Renal cortical epithelial cell (primary cell): ENCODE results near the gene ELN. TPM values are rescaled to one million over a fixed set of nuclear protein-coding genes. Genes with fewer than 3 reads are reported as not detected.
A peak's percentile ranks its signal among the peaks of the same experiment; 100 is the strongest.

ENCODE experiments used
- DNase-seq: peaks from one replicate; pipeline ENCODE4 v3.0.0-alpha.2; 2011; ENCODE audit warnings: low read depth
- total RNA-seq: library from RNA; depleted of rRNA; stranded (reverse); fragments of >200 nt; gene quantifications from 2 replicates; pipeline ENCODE4 v1.2.3, GENCODE V29; 2014

ELN gene
- total RNA-seq, 1 donor from 2014 or later = 0.15 TPM

- DNase-seq = peak; percentile 44
Measured at GRCh38 chr7:74023092-74023536, 4.9 kb upstream of the ELN start.

DNA sequence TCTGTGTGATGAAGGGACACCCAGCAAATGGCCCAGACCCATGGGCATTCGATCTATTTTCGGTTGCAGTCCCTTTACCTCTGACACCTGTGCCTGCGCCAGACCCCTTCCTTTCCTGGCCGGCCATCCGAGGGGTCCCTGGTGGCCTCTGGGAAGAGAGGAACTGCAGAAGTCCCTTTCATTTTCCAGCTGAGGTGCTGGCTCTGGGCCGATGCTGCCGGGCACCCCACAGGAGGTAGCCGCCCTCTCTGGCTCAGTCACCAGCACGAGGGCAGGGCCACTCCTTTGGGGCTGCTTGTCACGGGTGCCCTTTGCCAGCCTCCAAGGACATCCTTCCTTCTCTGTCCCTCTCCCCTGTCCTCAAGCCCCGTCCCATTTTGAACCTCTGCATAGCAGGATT, 4.2 kb upstream of the ELN start:
- no peak for DNase-seq

DNA sequence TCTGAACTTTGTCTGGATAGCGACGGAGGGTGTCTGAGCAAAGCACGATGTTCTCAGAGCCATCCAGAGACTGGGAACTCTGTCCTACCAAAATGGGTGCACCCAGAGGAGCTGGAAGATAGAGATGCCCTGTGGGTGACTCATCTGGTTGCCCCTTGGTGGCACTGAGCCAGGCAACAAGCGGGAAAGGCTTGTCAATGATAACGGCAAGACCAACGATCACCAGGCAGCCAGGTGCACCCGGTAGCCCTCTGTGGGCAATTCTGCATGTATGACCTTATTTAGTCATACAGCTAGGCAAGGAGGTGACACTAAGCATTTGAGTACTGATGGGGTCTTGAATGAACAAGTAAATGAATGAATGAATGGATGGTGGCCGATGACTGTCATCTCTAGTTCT, 2.8 kb upstream of the ELN start:
- DNase-seq = no peak

DNA sequence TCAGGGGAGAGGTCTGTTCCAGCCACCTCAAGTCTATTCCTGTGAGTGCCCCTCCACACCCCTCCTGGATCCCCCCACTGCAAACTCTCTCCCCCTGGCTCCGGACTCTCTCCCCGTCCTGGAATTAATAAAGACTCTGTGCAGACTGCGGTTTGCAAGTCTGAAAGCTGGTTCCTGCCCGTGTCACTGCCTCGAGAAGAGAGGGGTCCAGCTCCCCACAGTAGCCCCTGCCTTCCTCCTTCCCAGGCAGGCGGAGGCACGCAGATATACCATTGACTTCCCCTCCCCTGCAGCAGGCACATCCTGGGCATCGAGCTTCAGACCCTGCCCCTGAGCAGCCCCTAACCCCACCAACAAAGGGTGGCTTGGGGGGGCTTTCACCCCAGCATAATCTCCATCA, 2.2 kb upstream of the ELN start:
- DNase-seq = no peak

- no peak for DNase-seq
Measured at GRCh38 chr7:74026406-74026902, 1.5 kb upstream of the ELN start.

- DNase-seq = peak; percentile 14
Measured at GRCh38 chr7:74026903-74027682, 880 bp upstream of the ELN start.

DNA sequence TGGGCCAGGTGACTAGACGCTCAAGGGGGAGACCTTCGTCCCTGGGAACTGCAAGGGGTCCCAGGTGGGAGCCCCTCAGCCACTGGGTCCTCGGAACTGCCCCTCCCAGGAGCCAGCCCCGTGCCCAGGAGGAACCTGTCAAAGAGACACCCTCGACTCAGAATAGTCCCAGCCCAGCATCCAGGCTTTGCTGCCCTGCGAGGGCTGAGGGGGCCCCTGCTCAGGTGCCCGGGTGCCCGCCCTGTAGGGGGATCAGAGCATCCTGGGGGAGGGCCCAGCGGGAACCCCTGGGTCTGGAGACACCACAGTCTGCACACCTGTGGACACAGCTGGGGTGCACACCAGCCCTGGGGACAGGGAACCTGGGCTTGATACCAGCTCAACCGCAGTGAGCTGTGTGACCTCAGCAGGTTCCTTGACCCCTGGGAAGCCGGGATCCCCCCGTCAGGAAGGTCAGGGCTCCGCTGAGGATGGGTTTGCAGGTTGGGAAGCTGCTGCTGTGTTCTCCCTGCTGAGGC, 407 bp downstream of the ELN start:
- no peak for DNase-seq

DNA sequence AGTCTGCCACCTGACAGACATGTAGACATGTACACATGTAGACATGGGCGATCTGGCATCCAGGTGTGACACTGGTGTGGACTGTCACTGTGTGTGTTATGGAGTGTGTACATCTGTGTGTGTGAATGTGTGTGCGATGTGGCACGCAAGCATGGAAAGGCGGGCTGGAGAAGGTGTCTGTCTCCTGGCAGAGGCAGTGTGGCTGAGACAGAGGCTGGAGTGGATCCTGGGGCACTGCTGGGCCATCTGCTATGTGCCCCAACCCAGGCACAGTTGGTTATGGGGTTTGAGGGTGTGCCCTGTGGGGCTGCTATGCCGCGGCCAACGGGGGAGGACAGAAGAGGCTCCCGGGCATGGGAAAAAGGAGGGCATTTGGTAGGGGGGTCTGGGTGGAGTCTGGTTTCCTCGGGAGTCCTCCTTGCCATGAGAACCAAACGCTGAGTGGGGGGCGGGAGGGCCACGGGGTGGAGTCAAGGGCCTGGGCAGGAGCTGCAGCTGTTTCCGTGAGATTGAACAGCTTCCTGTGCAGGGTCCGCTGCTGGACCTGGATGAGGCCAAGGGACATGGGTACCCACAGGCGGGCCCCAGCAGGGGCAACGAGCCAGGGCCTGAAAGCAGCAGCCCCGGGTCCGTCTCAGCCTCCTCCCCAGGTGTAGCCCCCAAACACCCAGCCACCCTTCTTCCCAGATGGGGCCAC, 1.3 kb downstream of the ELN start:
- no peak for DNase-seq

GRCh38 chr7:74029991-74030415, 2.0 kb downstream of the ELN start:
- DNase-seq = no peak

GRCh38 chr7:74030861-74031260, 2.9 kb downstream of the ELN start:
- no peak for DNase-seq

GRCh38 chr7:74031403-74032190, 3.6 kb downstream of the ELN start:
- DNase-seq = no peak

DNA sequence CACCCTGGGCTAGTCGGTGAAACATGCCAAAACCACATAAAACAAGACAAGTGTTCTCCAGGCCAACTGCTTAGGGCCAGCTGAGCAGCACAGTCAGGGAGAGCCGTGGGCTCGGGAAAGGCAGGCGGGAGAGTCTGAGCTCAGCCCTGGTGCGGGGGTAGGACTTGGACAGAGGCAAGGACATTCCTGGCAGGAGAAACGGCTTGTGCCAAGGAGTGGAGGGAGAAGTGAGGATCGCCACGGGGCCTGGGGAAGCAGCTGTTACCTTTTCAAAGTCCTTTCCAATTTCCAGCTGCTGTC, 4.2 kb downstream of the ELN start:
- peak; percentile 11 for DNase-seq

DNA sequence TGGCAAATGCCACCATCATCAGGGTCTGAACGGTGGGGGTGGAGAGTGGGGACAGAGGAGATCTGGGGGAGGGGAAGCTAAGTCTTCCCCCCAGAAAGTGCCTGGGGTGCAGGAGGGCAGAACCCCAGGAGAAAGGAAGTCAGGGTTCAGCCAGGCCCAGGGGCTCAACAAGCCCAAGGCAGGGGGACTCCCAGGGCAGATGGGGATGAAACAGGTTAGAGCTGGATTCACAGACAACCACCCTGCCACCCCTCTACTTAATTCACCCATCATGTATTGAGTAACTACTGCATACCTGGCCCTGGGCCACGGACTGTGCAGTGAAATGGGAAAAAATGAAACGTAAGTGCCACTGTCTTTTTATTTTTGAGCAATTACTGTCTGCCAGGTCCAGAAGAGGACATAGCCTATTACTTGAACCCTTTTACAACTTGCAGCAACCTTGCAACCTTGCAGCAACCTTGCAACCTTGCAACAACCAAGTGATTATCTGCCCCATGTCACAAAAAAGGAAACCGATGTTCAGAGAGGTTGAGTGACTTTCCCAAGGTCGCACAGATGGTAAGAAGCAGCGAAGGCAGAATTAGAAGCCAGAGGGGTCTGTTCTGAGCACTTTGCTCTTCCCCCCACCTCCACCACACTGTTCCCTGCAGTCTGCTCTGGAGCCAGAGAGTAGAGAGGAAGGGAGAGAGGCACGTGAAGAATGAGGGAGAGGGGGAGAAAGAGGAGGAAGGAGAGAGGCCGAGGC, 4.8 kb downstream of the ELN start:
- no peak for DNase-seq

DNA sequence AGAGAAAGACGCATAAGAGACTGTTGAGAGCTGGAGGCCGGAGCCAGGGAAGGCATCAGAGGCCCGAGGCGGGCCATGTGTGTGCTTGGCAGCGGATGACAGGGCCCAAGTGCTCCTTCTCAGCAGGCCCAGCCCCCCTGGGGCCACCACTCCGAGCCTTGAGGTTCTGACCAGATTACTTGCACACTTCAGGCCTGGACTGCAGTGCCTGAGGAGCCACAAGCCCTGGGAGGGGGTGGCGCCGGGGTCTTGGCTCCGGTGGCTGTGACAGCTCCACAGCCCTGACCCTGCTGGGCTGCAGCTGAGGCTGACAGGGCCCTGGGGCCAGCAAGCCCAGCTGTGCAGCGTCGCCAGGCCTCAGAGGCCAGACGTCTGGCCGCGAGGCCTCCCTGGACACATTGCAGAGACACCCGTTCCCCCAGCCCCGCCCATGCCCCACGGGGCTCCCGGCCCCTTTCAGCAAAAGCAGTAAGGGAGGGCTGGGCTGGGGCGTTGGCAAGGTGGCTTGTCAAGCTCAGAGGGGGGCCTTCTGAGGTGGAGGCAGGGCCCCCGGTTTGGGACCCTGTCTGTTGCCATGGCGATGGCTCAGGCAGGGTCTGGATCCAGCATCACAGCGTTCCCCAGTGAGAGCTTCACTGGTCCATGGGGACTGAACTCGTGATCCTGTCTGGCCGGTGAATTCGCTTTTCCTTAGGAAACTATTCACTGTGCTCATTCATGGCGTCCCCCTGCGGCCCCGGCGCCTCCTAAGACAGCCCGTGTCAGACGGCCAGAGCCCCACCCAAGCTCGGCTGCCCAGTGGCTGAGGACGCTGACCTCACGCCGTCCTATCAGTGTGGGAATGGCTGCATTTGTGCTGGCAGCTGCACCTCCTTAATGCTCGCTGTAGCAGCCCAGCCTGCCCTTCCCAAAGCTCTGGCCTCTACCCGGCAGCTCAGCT, 5.7 kb downstream of the ELN start:
- DNase-seq = no peak

GRCh38 chr7:74037609-74038008, 9.6 kb downstream of the ELN start:
- DNase-seq = no peak

- DNase-seq = no peak
Measured at GRCh38 chr7:74038194-74038961, 10.4 kb downstream of the ELN start.

GRCh38 chr7:74039337-74039736, 11.4 kb downstream of the ELN start:
- no peak for DNase-seq

- DNase-seq = no peak
Measured at GRCh38 chr7:74040101-74040790, 12.3 kb downstream of the ELN start.
